ENCODE data around the gene TNFRSF12A. TPM values are rescaled to one million over a fixed set of nuclear protein-coding genes. Genes with fewer than 3 reads are reported as not detected.

TNFRSF12A gene
- total RNA-seq, 1 donor from 2014 or later = 14.3 TPM

DNA sequence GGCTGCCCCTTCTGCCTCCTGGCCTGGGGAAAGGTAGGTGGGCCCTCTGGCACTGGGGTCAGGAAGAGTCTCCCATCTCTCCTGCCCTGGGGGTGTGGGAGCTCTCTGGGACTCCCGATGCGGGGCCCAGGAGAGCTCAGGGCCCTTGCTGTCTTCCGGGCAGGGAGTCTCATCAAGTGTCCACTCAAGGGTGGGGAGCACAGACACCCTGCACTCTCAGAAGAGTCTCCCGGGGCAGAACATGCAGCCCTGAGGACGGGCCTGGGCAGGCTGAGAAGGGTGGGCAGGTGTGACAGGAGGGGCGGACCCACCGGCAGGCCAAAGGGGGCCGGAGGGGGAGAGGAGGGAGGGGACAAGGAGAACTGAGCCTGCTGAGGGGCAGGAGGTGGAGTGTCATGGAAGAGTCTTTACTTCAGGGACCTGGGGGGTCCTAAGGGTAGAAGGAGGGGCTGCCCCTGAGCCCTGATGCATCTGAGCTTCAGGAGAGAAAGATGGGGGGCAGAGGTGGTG is 31.5 kb upstream of the TNFRSF12A start:
- Histone ChIP-seq H2AFZ (replicated peaks) (no peak overlapping the region), H3K27ac (no peak overlapping the region), H3K4me1 (peaks cover 4% of the 10 kb centered on the region), H3F3A (ENCODE audit: low read depth) (peaks cover 7% of the 10 kb centered on the region), H3K9me3 (ENCODE audit: low read depth) (no peaks in the 10 kb centered on the region), H3K79me2 (ENCODE audit: low read depth) (no peaks in the 10 kb centered on the region), H3K27me3 (peaks cover 7% of the 10 kb centered on the region), H4K20me1 (ENCODE audit: low read depth) (no peaks in the 10 kb centered on the region), H3K36me3 (no peaks in the 10 kb centered on the region), H3K4me3 (no peak overlapping the region), H3K9ac (no peak overlapping the region), H3K4me2 (no peak overlapping the region)
- no peaks in the 10 kb centered on the region for H3K36me3 Mint-ChIP-seq
- no peaks in the 10 kb centered on the region for H3K9me3 Mint-ChIP-seq
- H3K4me3 Mint-ChIP-seq = no peak overlapping the region
- TF ChIP-seq EZH2 (IDR thresholded peaks at IDR 0.05) (no peak), EZH2phosphoT487 (IDR thresholded peaks at IDR 0.05) (no peak)
- TF ChIP-seq, protein P1, sequence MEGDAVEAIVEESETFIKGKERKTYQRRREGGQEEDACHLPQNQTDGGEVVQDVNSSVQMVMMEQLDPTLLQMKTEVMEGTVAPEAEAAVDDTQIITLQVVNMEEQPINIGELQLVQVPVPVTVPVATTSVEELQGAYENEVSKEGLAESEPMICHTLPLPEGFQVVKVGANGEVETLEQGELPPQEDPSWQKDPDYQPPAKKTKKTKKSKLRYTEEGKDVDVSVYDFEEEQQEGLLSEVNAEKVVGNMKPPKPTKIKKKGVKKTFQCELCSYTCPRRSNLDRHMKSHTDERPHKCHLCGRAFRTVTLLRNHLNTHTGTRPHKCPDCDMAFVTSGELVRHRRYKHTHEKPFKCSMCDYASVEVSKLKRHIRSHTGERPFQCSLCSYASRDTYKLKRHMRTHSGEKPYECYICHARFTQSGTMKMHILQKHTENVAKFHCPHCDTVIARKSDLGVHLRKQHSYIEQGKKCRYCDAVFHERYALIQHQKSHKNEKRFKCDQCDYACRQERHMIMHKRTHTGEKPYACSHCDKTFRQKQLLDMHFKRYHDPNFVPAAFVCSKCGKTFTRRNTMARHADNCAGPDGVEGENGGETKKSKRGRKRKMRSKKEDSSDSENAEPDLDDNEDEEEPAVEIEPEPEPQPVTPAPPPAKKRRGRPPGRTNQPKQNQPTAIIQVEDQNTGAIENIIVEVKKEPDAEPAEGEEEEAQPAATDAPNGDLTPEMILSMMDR (IDR thresholded peaks at IDR 0.05) = no peak
- H3K27ac Mint-ChIP-seq = no peak overlapping the region
- no peaks in the 10 kb centered on the region for H3K4me1 Mint-ChIP-seq
- H3K27me3 Mint-ChIP-seq (ENCODE audit: insufficient read depth, low read depth) = peaks cover 5% of the 10 kb centered on the region
- no peak for DNase-seq (ENCODE audit: low spot score)

DNA sequence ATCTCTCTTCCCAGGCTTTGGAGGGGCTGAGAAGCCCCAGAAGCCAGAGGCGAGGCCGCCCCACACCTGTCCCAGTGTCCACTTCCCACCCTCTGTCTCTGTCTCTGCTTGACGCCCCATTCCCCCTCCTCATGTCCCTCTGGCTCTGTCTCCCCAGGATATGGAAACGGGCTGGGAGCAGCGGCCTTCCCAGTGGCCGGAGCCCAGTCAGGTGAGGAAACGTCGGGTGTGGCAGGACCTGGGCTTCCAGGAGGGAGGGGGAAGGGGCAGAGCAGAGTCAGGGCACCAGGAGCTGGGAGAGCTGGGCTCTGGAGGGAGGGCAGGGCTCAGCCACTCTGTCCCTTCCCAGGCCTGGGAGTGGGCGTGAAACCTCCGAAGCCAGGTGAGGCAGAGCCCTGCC is 29.3 kb upstream of the TNFRSF12A start:
- DNase-seq (ENCODE audit: low spot score) = no peak
- no peaks in the 10 kb centered on the region for H3F3A ChIP-seq (ENCODE audit: low read depth)
- H3K4me1 Mint-ChIP-seq = no peaks in the 10 kb centered on the region
- no peaks in the 10 kb centered on the region for H3K79me2 ChIP-seq (ENCODE audit: low read depth)
- H3K9me3 ChIP-seq (ENCODE audit: low read depth) = no peaks in the 10 kb centered on the region
- H3K9ac ChIP-seq = no peak overlapping the region
- H3K4me2 ChIP-seq = no peak overlapping the region
- no peak overlapping the region for H3K27ac Mint-ChIP-seq
- no peaks in the 10 kb centered on the region for H3K27me3 ChIP-seq
- no peaks in the 10 kb centered on the region for H3K9me3 Mint-ChIP-seq
- no peak overlapping the region for H3K27ac ChIP-seq
- no peaks in the 10 kb centered on the region for H4K20me1 ChIP-seq (ENCODE audit: low read depth)
- TF ChIP-seq, protein P1 (IDR thresholded peaks at IDR 0.05) = no peak
- no peak for TF ChIP-seq EZH2phosphoT487 (IDR thresholded peaks at IDR 0.05)
- peaks cover 2% of the 10 kb centered on the region for H3K27me3 Mint-ChIP-seq (ENCODE audit: insufficient read depth, low read depth)
- H3K36me3 ChIP-seq = no peaks in the 10 kb centered on the region
- no peak overlapping the region for H3K4me3 ChIP-seq
- H3K4me3 Mint-ChIP-seq = no peak overlapping the region
- no peak overlapping the region for H2AFZ ChIP-seq (replicated peaks)
- no peaks in the 10 kb centered on the region for H3K36me3 Mint-ChIP-seq
- peaks cover 4% of the 10 kb centered on the region for H3K4me1 ChIP-seq

DNA sequence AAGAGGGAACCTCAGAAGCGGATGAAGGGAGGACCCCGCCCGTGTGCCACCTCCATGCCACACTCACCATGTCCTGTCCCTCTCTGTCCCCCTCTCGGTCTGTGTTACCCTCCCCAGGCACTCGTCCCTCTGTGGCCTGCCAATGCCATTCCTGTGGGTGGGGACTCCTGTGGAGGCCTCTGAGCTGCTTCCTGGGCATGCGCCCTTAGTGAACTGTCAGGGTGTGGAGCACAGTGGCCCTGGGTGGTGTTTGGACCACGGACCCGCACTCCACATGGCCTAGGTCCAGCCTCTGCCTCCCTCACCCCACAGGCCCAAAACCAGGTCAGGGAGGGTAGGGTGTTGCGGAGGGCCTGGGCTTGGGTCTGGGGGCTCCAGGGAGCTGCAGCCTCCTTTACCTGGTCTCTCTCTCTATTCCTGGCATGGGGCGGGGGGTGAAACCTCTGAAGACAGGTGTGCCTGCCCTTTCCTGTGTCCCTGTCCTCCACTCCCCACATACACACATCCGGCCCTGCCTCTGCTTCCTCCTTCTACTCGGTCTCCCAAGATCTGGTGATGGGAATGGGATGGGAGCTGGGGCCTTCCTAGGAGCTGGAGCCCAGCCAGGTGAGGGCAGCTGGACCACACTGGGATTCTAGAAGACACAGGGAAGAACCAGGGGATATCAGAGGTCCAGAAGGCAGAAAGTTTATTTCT is 28.5 kb upstream of the TNFRSF12A start:
- TF ChIP-seq EZH2 (IDR thresholded peaks at IDR 0.05) = no peak
- TF ChIP-seq, protein P1 (IDR thresholded peaks at IDR 0.05) = no peak
- no peak for TF ChIP-seq EZH2phosphoT487 (IDR thresholded peaks at IDR 0.05)
- Histone ChIP-seq H3K36me3 (no peaks in the 10 kb centered on the region), H4K20me1 (ENCODE audit: low read depth) (no peaks in the 10 kb centered on the region), H3K79me2 (ENCODE audit: low read depth) (no peaks in the 10 kb centered on the region), H3K9me3 (ENCODE audit: low read depth) (no peaks in the 10 kb centered on the region), H3K27ac (no peak overlapping the region), H3K9ac (no peak overlapping the region), H3F3A (ENCODE audit: low read depth) (no peaks in the 10 kb centered on the region), H3K4me3 (no peak overlapping the region), H2AFZ (replicated peaks) (no peak overlapping the region), H3K4me1 (peaks cover 4% of the 10 kb centered on the region), H3K27me3 (no peaks in the 10 kb centered on the region), H3K4me2 (no peak overlapping the region)
- no peaks in the 10 kb centered on the region for H3K4me1 Mint-ChIP-seq
- no peak for DNase-seq (ENCODE audit: low spot score)
- no peaks in the 10 kb centered on the region for H3K36me3 Mint-ChIP-seq
- H3K9me3 Mint-ChIP-seq = no peaks in the 10 kb centered on the region
- no peak overlapping the region for H3K4me3 Mint-ChIP-seq
- H3K27me3 Mint-ChIP-seq (ENCODE audit: insufficient read depth, low read depth) = peaks cover 2% of the 10 kb centered on the region
- H3K27ac Mint-ChIP-seq = no peak overlapping the region
